T-helper 1 cell treated with Interleukin-12 subunit alpha and Interleukin-12 subunit beta and Interleukin-4 antibody, amounts not matched to agents 30 ng/mL and 1 ng/mL, for 36 hours (primary cell): Measurements from ENCODE around the gene SMYD2. TPM values are rescaled to one million over a fixed set of nuclear protein-coding genes. Genes with fewer than 3 reads are reported as not detected.

Source experiments
- intact Hi-C: fragments of 100-400 bp; cut with micrococcal nuclease; formaldehyde crosslinking; loops from one replicate; pipeline ENCODE4 v1.15.1; 2024
- total RNA-seq: library from RNA; stranded (reverse); gene quantifications from 2 replicates; pipeline ENCODE4 v1.2.3, GENCODE V29; 2022

The SMYD2 gene
- total RNA-seq, 1 donor from 2014 or later, result 29.3 TPM

DNA sequence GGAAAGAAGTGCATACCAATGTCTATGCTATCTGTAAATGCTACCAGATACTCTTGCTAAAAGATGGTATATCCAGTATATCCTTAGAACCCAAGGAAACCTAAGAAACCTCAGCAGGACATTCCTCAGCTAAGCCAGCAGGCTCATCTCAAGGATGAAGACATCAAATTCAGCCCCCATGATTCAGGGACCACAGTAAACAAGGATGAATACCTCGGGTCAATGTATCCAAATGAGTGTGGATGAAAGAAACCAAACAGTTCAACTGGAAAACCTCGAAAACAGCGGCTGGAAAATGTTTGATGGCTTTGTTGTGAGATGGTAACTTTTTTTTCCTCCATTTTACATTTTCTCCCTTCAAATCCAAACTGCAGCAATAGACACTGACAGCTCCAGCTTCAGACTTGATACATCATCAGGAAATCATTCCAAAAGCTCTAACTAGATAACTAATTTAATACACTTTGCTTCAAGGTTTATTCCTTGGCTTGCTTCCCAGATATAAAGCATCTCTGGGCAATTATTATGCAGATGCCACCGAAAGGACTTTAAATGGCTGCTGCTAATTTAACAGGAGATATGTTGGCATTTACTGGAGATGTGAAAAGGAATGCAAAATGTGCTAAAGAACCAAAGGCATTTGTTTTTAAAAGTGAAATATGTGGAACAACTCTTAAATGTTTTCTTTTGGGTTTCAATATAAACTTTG is 73.6 kb downstream of the SMYD2 start:
- intact Hi-C loops, result no loop called here

DNA sequence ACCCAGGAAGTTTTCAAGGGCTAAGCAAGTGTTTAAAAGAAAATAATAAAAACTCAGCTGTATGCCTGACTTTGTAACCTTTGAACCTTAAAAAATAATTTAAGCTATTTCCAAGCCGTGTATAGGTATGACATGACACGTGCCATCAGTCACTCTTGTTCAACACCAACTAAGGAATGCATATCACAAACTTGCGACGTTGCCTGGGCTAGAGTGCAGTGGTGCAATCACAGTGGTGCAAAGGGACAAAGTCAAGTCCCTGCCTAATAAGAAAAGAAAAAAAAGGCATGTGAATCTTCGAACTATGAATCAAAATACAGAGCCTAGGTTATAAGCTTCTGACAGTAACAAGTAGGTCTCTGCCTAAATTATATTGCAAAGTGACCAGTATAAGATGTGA is 79.2 kb downstream of the SMYD2 start:
- intact Hi-C loops, result no loop called here

DNA sequence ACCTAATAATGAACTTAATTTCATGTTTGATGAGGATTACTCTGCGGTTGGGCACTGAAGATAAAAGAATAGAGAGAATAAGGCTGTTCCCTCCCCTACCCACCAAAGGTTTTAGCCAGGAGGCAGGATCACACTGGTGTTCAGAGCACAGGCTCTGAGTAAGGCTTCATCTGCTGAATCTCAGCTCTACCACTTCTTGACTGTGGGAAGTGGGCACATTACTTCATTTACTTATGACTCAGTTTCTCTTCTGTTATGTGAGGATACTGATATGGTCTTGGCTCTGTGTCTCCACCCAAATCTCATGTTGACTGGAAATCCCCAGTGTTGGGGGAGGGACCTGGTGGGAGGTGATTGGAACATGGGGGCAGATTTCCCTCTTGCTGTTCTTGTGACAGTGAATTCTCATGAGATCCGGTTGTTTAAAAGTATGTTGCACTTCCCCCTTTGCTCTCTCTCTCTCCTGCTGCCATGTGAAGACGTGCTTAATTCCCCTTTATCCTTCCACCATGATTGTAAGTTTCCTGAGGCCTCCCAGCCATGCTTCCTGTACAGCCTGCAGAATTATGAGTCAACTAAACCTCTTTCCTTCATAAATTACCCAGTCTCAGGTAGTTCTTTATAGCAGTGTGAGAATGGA is 79.7 kb downstream of the SMYD2 start:
- intact Hi-C loops, result no loop called here

DNA sequence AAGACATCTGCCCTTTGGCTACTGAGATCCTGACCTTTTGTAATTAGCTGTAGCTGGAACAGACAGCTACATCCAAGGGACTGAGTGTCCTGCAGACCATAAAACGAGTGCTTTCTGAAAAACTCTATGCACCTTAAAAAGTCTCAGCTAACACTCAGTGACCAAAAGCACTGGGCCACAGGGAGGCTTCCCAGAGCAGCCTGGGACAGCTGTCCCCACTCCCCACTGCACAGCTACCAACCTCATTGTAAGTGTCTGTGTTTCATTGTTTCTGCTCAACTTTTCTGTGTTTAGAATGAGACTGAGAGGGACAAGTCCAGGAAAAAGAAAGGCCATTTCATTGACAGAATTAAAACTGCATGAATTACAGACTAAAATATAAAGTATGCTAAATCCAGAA is 80.7 kb downstream of the SMYD2 start:
- intact Hi-C loops, result no loop called here

DNA sequence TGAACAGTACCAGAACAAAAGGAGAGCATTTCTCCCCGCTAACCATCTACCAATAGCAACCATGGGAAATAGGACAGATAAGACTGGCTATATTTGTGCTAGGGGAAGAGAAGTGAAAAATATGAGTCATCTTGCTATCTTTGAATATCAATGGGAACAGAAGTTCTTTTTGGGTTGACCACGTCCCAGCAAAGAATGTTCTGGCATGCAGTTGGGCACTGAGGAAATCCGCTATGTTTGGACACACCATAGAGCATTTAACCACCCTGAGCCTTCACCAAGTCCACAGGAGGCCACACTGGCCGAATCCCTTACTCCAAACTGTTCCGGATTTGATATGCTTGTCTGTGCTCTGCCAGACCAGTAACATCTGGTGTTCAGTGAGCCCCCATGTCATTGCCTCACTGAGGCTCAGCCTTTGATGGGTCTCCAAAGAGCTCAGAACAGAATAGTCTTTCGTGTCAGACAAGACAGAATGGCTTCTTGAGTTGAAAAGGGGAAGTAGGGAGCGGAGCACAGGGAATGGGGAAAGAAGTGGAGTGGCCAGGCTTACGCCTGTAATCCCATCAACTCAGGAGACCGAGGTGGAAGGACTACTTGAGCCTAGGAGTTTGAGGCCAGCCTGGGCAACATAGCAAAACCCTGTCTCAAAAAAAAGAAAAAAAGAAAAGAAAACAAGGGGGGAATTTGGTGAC is 81.4 kb downstream of the SMYD2 start:
- intact Hi-C loops, result no loop called here

DNA sequence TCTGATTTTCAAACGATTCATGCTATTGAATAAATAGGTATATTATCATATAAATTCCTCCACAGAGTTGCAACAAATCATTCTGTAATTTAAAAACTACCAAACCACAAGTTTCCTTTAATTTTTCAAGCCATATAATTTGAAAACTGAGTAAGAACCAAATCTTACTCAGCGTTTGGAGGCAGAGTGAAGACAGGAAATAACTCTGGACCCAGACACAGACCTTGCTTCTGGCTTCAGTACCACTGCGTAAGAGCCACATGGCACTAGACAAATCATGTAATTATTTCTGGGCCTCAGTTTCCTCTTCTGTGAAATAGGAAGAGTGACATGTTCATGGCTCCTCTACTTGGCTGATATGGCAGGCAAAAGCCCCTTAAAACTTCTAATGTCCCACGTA is 82.4 kb downstream of the SMYD2 start:
- intact Hi-C loops, result no loop called here

DNA sequence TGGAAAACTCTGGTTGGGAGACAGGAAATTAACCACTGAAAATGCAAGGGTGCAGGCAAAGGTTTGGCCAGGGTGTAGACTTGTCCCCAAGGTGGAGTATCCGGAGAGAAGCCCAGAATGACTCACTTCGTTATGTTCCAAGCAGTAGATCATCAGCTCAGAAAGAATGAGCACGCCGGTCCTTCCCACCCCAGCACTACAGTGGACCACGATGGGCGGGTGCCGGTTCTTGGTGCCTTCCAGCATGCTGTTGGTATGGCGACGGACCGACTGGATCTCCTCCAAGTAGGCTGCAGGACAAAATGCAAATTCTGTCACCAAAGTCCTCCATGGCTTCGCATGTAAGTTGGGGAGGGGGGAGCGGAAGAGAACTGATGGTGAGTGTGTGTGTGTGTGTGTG is 83.4 kb downstream of the SMYD2 start:
- intact Hi-C loops, result no loop called here

DNA sequence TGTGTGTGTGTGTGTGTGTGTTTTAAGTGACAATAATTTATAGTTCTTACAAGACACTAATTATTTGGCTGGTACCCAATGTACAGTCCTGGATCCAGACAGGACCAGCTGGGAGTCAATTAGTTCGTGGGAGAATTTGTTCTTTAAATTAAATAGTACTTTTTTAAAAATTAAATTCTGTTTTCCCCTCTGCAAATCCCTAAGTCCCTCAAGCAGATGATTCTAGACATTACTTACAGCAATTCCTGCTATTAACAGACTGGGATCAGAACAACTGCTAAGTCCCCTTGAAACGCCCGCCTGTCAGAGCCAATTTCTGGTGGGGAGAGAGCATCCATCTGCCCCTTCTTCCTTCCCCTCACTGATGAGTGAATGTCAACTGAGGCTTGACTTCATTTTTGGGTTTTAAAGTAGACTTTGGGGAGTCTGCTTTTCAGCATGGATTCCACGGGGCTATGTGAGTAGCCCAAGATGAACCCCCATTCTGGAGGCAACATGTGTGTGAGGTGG is 83.9 kb downstream of the SMYD2 start:
- intact Hi-C loops, result no loop called here

DNA sequence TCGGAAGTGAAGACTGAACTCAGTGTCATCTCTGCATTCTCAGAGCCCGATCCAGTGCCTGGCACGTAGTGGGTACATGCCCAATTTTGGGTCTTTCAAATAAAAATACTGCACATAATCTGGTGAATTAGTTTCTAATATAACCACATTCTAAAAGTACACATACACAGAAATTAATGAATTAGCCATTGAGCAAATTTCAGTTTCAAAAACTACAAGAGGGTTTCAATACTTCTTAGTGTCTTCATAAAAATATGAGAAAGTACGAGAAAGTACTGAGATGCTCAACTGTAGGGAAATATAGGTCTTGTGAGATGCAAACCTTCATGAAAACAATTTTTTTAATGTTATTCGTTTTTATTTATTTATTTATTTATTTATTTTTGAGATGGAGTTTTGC is 86.9 kb downstream of the SMYD2 start:
- intact Hi-C loops, result no loop called here

DNA sequence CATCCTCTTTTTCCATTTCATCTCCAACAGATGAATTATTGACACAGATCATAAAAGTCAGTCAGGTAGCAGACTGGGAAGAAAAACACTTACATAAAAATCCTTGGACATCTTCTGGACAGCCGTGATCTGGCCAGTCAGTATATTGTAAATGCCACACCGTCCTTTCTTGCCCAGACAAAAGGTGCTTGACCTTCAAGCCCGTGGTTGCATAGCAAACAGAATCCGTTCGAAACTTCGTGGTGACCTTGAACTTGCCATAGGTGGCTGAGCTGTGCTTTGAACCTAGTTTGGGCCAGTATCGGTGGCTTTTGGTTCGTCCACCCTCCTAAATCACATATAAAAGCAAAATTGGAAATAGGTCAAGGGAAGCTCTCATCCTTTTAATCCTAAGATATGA is 88.4 kb downstream of the SMYD2 start:
- intact Hi-C loops, result no loop called here

DNA sequence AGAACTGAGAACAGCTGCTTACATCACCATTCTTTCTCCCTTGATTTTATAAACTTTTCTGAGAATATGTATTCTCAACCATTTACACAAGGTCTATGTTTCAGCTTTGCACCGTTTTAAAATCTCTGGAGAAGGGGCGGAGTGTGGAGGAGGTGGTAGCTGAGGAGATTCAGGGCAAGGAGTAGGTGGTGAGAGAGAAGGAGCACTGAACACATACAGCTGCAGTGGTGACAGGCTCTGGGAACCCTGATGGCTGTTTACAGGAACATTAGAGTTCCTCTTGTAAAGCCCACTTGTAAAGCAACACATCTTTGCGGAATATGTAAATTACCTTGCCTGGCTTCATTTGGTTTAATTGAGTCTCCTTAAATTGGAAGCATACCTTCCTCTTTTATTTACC is 89.7 kb downstream of the SMYD2 start:
- intact Hi-C loops, result no loop called here

DNA sequence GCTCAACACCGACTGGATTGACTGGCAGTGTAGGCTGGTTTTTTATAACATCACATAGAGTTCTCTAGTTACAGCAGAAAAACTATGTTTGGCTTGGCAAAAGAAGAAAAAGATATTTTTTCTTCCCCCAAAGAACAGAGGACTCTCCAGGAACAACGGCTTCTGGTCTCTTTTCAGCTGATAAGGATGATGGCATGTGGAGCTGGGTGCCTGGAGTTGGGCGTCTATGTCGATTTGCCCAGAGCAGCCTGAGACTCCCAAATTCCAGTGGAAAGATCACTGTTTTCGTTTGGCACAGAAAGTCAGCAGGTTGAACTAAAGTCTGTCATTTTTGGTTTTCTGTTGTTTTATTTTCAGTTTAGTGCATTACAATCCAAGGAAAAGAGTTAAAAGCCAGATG is 91.1 kb downstream of the SMYD2 start:
- intact Hi-C loops, result no loop called here

DNA sequence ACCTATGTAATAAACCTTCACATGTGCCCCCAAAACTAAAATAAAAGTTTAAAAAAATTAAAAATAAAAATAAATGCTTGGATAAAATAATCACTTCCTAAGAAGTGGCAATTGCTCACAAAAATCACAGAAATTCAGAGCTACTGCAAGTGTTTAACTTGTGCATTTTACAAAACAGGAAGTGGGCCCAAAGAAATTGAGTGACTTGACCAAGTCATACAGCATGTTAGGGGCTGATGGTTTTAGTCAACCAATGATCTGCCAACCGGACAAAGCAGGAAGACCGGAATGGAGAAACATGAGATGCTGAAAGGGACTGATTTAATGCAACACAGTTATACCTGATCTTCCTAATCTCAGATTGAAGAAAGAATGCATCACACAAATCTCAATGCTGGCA is 96.5 kb downstream of the SMYD2 start:
- intact Hi-C loops, result no loop called here

DNA sequence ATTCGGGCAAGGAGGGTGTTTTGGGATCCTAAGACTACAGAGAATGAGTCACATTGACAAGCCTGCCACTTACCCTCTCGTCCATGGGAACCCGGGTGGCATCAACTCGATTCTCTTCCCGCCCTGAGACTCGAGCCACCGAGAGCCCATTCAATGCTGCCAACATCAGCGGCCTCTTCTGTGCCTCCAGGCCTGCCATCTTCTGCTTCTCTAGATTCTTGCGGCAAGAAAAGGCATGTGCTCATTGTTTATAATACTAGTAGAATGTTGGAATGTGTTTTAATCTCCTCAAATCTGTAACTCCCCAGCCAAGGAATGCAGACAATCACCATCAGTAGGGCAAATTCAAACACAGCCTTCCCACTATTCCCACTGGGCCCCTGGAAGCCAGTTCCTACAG is 96.9 kb downstream of the SMYD2 start:
- intact Hi-C loops, result no loop called here

DNA sequence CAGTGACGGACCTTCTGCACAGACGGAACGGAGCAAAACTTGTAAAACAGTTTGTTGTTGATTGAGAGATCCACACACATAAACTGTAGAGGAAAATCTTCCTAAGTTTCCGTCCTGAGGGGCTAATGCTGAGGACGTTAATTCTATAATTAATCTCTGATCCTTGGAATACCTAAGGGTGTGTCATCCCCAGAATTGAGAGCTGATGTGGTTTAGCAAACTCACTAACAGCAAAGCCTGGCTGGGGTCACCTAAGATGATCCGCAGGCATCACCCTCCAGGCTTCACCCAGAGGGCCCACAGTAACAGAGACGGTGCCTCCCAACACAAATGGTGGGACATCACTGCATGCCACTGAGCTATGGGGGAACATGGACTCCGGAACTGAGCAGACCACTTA is 97.5 kb downstream of the SMYD2 start:
- intact Hi-C loops, result no loop called here

DNA sequence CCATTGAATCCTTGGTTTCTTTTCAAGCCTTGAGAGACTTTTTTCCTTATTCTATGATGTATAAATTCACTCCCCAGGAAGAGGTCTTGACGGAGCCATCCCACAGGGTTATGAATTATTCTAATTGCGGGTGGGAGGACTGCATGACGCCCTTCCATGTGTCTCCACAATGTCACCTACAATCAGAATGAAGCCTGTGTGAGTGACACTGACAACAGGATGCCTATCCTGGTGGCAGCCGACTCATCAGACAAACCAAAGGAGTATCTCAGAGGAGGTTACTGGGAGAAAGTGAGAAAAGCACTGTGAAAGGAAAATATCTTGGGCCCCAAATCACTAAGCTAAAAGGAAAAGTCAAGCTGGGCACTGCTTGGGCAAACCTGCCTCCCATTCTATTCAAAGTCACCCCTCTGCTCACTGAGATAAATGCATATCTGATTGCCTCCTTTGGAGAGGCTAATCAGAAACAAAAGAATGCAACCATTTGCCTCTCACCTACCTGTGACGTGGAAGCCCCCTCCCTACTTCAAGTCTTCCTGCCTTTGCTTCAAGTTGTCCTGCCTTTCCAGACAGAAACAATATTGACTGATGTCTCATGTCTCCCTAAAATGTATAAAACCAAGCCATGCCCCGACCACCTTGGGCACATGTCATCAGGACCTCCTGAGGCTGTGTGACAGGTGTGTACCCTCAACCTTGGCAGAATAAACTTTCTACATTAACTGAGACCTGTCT is 98.4 kb downstream of the SMYD2 start:
- intact Hi-C loops, result no loop called here

DNA sequence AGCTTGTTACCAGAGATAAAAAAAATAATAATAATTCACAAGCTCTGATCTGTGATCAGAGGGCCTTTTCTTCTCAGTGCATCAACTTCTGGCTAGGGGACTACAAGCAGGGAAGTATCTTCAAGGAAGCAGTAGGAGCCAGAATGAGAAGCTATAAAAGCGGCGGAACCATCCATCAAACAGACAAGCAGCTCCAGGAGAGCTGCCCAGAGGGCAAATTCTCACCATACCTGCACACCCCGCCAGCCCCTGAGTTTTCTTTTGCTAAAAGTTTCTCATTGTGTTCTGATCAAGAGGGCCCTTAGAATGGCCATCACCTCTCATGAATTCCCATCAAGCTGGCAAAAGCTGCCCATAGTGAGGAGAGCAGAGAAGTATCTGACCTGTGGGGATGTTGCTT is 99.4 kb downstream of the SMYD2 start:
- intact Hi-C loops, result no loop called here

DNA sequence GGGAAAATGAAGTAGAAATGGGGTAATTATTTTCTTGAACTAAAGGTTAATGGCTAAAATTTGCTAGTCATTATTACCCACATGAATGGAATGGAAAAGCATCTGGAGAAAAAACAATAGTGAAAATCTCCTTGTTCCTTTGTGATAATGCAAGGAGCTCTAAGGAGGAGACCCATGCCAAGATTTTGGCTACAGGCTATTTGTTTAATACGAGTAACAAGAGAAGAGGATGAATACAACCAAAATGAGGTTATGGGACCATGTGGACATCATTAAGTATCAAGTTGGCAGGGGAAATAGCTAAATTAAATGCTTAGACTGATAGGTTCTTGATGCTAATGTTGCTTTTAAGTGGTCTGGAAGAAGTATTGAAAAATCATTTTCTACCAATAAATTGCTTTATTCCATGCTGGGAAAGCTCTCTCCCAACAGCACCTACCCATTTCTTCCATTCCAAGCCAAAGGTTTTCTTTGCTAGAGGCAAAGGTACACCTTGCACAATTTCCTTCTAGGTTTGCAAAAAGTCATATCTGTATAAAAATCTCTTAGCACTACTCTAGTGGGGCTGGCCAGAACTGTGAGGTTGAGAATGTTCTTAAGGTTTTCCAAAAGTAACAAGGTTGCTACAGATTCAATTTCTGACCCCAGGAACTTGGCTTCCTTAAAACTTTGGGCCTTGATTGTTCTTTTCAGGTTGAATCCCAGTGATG is 100.2 kb downstream of the SMYD2 start:
- intact Hi-C loops, result no loop called here

DNA sequence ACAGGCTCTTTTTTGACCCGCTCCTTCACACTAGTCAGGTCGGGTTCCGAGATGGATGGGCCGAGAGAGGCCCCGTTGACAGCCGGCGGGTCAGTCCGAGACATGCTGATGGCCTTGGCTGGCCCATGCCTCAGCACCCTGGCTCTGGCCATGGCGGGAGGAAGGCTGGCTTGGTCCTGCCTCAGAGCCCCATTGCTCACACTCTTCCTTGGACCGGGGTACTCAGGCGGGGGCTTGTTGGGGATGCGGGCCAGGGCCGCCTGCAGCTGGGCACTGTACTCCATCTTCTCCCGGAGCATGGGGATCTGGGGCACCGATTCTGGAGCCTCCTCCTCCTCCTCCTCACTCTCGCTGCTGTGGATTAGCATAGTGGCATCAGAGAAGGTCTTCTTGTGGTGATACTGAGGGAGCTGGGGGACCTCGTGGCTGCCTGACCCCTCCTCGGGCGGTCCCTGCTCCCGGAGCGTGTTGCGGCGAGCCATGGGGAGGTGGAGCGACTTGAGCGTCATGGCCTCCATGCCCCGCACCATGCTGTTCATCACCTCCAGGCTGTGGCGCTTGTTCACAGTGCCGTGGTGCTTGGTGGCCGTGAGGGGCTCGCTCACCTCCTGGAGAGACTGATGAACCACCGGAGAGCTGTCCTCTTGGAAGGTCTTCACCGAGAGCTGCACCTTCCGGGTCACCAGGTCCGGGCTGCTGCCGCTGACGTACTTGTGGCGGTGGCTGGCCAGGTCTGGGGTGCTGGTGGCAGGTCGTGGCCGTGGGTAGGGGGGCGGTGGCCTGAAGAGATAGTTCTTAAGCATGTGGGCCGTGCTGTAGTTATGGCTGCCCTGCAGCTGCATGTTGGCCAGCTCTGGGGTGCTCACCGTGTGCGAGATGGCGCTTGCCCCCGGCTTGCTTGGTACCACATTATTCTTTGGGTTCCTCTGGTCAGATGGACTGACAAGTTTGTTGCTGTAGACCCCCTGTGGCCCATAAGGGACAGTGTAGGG is 102.7 kb downstream of the SMYD2 start:
- intact Hi-C loops, result no loop called here
